Stimulated activated CD8-positive, alpha-beta memory T cell treated with anti-CD3 and anti-CD28 coated beads, Interleukin-4, amount 100 ng/mL, for 1 hour (primary cell): ENCODE results near the gene GALM.
"Not testable (repeated sequence)": the region's sequence is repeated elsewhere in the genome, so short reads cannot be mapped to it uniquely, and the experiment has no call there.

Source experiments
- DNase-seq, 2 donors: peaks; one replicate each; pipeline ENCODE4 v3.0.0-alpha.2; 2020; ENCODE audit warnings: low read depth in 2 of 2, low spot score in 1 of 2

GALM gene

DNA sequence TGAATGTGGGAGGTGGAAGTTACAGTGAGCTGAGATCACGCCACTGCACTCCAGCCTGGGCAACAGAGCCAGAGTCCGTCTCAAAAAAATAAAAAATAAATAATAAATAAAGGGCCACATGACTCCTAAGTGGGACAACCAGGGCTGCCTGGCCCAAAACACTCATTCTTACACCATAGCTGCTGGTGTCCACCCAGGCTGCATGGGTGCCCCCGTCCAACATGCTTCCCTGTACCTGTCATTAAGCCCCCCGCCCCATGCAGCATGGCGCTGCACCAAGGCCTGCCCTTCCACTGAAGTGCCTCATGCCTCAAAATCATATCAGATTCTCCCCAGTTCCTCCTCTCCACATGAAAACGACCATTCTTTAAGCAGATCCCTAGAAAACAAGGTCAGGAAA is 10.8 kb downstream of the GALM start:
- no peak for DNase-seq

DNA sequence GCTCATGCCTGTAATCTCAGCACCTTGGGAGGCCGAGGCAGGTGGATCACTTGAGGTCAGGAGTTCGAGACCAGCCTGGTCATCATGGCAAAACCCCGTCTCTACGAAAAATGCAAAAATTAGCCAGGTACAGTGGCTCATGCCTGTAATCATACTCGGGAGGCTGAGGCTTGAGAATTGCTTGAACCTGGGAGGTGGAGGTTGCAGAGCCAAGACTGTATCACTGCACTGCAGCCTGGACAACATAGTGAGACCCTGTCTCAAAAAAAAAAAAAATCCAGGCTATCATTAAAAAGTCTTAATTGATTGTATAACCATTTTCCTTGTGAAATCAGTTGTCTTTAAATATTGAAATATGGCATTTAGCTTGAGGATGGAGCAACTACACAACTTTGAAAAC is 15.0 kb downstream of the GALM start:
- not testable (repeated sequence) for DNase-seq

DNA sequence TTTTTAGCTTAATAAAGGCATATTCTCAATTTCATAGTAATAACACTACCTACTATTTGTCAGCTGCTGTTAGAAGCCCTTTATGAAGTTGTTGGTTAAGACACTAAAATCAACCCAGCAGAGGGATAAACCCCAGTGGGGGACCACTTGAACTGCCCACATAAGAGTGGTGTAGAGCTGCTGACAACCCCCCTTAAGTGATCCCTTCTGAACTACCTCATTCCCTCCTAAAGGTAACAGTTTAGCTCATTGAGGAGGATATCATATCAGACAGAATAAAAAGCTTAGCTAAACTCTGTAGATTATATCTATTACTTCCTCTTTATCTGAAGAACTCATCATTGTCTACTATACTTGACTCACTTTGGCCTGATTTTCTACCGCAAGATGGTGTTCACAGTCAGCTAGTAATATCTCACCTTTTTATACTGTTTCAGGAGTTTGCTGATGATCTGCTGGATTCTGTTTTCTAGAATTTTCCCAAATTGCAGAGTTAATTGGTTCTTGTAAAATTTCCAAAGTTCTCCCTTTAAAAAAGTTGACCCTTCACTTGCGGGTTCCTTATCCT is 16.2 kb downstream of the GALM start:
- no peak for DNase-seq

DNA sequence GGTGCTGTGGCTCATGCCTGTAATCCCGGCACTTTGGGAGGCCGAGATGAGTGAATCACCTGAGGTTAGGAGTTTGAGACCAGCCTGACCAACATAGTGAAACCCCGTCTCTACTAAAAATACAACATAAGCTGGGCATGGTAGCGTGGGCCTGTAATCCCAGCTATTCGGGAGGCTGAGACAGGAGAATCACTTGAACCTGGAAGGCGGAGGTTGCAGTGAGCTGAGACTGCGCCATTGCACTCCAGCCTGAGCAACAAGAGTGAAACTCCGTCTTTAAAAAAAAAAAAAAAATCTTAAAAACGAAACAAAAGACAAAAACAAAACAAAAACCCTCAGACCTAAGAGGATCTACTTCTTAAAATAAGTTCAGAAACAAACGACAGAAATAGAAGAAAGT is 16.7 kb downstream of the GALM start:
- not testable (repeated sequence) for DNase-seq

DNA sequence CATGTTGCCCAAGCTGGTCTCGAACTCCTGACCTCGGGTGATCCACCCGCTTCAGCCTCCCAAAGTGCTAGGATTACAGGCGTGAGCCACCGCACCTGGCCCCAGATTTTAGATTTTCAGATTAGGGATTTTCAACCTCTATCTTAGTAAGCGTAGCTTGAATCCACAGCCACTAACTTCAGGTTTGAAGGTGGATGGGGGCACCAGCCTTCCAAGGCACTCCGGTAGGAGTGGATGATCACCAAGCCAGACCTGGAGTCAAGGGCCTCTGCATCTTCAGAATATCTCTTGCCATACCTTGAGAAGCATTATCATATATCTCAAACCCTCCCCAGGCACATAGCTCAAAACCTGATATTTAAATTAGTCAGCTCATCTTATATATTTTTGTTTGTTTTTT is 17.9 kb downstream of the GALM start:
- DNase-seq: no peak

DNA sequence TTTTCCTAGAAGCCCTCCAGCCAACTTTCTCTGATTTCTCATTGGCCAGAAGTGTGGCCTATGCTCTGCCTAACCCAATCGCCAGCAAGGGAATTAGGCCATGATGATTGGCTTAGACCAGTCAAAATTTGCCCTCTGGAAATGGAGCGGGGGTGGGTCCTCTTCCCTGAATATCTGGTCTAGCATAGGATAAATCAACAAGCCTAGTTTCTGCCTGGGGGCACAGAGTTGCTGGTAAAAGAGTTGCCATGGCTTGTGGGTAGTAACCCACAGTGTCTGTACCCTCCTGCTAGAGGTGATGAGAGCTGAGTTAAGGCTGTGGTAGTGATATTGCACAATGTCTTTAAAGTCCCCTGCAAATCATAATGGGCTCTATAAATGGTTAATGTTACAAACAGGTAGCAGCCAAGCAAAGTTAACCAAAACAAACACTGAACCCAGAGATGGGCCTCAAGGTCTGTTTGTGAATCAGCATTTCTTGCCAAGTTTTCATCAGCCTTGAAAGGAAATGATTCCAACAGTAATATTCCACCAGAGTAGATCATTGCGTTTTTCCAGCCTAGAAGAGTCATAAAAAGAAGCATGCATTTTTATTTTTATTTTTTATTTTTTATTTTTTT is 19.3 kb downstream of the GALM start:
- DNase-seq: no peak

DNA sequence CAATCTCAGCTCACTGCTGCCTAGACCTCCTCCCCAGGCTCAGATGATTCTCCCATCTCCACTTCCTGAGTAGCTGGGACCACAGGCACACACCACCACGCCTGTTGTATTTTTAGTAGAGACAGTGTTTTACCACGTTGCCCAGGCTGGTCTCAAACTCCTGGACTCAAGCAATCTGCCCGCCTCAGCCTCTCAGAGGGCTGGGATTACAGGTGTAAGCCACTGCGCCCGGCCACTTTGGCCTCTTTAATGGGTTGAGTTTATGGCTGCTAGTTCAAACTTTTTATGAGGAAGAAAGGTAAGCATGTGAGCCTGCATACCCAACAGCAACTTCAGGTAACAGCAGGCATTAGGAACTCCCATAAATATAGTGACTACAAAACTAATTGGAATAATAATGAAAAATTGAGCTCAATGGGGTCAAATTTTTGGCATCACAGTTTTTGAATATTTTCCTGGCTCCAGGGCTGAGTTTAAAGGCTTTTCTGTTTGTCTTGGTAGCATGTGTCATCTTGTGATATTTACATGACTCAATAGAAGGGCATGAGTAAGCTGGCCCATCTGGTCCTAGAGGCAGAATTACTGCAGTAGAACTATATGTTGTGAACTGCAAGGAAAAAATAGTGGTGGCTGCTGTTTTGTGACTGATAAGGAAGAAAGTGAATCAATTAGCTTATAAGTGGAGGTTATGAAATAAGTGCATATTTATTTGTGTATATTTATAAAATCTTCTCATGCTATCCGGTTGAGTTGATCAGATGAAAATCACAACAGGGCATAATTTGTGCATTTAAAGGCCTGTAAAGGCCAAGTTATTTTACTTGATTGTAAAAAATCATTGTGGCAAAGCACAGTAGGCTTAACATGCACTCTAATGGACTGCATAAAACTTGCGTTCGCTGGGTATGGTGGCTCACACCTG is 24.8 kb downstream of the GALM start:
- DNase-seq: no peak

DNA sequence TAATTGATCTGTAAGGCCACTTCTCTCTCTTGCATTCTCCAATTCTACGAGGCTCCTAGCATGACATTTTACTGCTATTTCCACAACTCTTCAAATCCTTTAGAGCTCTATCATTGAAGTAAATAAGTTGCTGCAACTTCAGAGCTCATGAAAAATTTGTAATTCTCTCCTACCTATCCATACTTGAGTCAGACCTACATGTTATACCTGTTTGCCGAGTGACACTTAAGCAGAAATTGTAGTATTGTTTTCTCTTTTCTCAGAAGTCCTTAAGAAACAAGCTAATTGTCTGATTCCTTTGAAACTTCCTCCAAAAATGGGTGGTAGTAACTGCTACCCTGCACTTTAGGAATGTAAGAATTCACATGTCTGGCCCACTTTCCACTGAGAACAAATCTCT is 26.1 kb downstream of the GALM start:
- no peak for DNase-seq

DNA sequence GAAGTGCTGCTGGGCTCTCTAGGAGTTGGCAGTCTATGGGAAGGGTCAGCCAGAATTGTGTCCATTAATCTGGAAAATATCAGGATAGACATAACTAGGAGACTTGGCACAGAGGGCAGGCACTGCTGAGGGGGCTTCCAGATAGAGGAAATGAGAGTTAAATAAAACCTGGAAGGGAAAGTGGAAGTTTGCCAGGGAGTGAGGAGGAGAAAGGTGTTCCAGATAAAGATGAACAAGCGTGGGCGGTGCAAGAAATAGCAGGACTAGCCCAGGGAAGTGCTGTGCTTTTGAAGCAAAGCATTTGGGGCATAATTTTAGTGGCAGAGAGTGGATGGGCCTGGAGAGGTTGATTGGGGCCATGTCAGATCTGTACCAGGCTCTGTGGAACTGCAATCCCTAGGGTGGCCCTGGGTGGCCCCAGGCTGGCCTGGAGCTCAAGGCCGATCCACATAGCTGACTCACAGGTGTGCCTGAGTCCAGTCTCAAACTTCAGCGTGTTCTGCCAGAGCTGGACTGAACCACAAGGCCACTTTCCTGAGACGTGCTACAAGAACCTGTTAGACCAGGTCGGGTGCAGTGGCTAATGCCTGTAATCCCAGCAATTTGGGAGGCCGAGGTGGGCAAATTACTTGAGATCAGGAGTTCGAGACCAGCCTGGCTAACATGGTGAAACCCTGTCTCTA is 26.9 kb downstream of the GALM start:
- no peak for DNase-seq

DNA sequence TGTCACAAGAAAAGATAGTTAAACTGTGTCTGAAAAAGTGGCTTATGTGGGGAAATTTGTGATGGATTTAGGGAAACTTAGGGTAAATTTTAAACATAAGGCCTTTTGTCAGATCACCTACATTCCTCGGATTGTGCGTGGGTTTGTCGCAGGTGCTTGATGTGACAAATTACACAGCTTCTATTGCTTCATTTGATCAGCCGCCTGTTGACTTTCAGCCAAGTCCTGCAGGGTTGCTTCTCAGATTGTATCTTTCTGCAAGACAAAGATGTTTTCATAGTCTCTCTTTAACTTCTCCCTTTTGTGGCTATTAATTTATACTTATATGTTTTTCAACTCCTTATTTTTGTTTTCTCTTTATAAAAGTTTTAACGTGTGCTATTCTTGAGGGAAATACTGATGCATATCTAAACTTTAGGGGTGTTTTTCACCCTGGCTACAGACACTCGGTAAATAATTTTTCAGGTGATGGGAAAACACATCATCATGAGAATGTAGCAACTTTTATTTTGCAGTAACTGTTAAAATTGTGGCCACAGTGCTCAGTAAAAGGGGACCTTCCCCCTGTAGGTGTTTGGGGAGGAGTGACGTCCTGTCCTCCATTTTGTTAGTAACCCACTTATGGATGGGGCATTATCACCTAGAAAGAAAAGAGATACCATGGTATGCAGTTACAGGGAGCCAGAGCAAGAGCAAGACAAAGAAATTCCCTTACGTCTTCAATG is 31.4 kb downstream of the GALM start:
- no peak for DNase-seq

DNA sequence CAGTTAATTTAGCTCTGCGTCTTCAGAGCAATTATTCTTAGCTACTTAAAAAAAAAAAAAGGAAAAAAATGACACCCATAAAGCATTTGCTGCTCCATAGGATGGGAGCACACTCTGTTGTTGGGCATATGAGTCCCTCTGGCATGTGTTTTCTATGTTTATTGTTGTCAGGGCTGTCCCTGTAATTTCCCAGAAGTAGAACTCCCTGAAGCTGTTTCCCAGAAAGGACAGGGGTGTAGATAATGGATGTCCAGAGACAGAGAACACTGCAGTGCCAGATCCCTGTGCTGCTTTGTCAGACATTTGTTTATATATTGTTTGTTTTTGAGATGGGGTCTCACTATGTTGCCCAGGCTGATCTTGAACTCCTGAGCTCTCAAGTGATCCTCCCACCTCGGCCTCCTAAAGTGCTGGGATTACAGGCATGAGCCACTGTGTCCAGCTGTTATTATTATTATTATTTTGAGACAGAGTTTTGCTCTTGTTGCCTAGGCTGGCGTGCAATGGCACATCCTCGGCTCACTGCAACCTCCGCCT is 32.6 kb downstream of the GALM start:
- DNase-seq: no peak

DNA sequence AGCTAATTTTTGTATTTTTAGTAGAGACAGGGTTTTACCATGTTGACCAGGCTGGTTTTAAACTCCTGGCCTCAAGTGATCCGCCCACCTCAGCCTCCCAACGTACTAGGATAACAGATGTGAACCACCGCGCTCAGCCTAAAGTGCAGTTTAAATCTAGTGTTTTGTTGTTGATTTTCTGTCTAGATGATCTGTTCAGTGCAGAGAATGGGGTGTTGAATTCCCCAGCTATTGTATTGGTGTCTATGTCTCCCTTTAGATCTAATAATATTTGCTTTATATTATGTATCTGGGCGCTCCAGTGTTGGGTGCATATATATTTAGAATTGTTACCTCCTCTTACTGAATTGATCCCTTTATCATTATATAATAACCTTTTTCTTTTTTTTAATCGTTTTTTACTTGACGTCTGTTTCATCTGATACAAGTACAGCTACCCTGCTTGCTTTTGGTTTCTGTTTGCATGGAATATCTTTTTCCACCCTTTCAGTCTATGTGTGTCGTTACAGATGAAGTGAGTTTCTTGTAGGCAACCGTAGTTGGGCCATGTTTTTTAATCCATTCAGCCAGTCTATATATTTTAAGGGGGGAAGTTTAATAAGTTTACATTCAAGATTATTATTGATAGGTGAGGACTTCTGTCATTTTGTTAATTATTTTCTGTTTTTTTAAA is 34.3 kb downstream of the GALM start:
- DNase-seq: no peak

DNA sequence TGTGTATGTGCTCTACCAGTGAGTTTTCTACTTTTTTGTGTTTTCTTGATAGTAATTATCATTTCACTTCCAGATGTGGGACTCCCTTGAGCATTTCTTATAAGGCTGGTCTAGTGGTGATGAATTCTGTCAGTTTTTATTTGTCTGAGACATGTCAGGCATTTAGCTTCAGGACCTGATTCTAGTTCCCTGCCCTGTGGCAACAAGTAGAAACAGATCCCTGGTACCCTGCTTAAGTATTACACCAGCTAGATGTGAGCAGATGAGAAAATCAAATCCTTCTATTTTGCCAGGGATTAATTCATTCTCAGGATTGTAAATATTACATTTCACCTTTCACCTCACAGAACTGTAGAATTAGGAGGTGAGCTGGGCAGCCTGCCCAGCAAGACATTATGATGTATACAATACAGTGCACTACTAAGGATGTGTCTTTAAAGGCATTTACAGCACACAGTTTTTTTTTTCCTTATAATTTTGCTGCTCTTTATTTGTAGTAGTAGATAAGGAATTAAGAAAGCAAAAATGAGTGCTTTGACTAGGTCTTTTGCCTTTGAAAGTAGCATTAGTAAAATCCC is 35.1 kb downstream of the GALM start:
- DNase-seq: no peak

DNA sequence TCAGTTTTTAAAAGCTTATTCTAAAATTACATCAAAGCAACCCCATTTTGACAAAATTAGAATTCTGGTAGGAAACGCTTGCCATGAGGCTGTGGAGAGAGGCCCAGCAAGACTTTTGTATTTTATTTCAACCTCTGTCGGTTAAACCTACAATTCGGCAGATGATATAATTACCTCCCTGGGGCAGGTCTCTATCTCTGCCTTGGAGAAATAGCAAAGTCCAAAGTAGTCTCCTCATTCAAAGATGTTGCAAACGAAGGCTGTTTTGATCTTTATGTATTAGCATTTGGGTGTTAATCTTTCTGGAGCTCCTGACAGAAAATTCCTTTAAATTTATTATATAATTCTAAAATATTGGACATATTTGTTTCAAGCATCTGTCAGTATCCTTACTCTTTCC is 35.6 kb downstream of the GALM start:
- DNase-seq: no peak

DNA sequence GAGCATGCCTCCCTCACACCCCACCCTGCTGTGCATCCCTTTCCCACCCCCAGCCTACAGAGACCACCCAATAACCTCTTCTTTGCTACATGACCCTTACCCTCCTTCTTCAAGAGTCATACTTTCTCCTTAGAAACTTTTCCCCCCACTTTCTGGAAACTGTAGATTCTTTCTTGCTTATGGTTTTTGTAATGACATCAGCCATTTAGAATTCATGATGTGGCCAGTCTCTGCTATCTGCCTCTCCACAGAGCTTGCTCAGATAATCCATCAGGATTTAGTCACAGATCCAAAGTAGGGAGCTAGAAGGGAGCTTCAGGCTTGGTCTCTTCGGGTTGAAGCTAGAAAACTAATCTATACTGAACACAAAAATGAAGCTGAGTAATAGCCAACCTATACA is 36.5 kb downstream of the GALM start:
- DNase-seq: no peak

DNA sequence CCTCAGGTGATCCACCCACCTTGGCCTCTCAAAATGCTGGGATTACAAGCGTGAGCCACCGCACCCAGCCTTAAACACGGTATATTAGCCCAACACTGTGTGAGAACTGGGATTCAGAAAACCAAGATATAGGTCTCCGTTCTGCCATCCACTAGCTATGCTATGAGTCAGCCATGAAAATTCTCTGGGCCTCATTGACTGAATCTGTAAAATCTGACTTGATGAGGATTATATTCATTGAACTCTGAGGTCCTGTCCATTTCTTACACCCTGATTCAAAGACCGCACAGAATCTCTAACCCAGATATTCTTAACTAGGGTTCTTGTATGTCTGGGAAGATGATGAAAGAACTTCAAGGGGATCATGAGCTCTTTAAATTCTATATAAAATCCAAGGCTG is 37.4 kb downstream of the GALM start:
- not testable (repeated sequence) for DNase-seq

DNA sequence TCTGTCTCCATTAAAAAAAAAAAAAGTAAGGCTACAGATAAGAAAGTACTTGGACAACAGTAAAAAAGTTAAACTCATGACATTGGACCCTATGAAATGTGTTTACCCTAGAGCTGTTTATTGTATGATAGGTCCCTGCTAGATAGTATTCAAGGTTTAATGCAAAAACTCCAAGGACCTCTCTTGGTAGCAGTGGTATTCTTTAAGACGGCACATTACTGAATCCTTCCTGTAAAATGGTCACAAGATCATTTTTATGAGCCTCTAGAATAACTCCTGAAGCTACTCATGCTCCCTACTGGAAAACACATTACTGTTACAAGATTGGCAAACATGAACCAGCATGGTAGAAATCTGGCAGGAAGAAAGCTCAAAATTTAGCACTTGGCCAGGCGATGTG is 38.8 kb downstream of the GALM start:
- no peak for DNase-seq

DNA sequence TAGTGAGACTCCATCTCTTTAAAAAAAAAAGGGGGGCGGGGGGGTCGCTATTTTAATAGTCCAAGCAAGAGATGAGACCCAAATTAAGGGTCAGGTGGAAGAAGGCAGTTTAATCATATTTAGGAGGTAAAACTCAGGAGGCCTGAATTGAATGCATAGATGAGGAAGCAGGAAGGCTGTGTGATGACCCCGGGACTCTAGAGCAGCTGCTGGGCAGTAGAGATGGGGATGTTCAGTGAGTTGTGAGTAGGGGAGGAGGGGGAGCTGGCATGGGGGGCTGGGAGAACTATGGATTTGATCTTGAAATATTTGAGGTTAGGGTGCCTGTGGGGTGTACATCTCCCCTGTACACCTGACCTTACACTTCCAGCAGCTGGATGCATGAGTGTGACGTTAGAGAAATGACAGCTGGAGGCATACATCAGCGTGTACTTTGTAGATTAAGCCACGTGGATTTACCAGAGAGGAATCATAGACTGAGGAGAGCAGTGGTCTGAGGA is 41.0 kb downstream of the GALM start:
- no peak for DNase-seq

DNA sequence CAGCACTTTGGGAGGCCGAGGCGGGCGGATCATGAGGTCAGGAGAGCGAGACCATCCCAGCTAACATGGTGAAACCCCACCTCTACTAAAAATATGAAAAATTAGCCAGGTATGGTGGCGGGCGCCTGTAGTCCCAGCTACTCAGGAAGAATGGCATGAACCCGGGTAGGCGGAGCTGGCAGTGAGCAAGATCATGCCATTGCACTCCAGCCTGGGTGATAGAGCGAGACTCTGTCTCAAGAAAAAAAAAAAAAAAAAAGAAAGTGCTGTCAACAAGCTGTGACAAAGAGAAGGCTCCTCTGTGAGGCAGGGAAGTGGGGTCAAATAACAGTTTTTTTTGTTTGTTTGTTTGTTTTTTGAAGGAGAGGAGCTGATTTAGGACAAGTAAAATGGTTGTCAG is 42.6 kb downstream of the GALM start:
- DNase-seq: not testable (repeated sequence)
